ENCODE results near the gene NETO2.

- TF ChIP-seq CTCF (conservative IDR thresholded peaks at IDR 0.05; ENCODE audit: low read length) (no peak), EZH2phosphoT487 (IDR thresholded peaks at IDR 0.05; ENCODE audit: borderline replicate concordance, low read depth, low read length) (no peak)
Observed at GRCh38 chr16:47096297-47096696, 47.4 kb downstream of the NETO2 start.

Data from OCI-LY7 (cell line).